ENCODE measurements around the gene A2ML1.
A peak's percentile ranks its signal among the peaks of the same experiment; 100 is the strongest.
"Not testable (repeated sequence)": the region's sequence is repeated elsewhere in the genome, so short reads cannot be mapped to it uniquely, and the experiment has no call there.

A2ML1 gene

GRCh38 chr12:8822298-8822697 lies at the start of gene A2ML1:
TSS of gene A2ML1 (plus strand) at chr12:8822621. CDS start at chr12:8822652, 31 bp downstream.
- no peak for DNase-seq

- DNase-seq, result no peak
These were observed 49.0 kb upstream of the A2ML1 start for GRCh38 chr12:8773461-8773860.

DNA sequence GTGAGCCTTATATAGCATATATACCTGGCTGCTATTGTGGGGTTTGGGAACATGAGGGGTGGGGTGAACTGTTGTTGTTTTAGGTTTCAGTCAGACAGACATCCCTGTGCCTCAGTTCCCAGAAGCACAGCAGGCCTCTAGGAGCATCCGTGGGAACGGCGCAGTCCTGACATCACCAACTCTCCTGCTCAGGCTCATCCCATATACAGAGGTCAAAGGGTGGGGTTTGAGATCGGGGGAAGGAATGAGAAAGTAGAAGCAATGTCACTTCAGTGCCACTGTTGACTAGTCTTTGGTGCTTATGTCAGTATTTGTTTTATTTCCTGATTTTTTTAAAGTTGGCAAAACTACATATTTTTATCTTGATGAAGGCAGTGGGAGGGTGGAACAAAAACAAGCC lies 43.1 kb upstream of the A2ML1 start:
- DNase-seq, result no peak

GRCh38 chr12:8779862-8780261 lies 42.6 kb upstream of the A2ML1 start:
- no peak for DNase-seq

DNA sequence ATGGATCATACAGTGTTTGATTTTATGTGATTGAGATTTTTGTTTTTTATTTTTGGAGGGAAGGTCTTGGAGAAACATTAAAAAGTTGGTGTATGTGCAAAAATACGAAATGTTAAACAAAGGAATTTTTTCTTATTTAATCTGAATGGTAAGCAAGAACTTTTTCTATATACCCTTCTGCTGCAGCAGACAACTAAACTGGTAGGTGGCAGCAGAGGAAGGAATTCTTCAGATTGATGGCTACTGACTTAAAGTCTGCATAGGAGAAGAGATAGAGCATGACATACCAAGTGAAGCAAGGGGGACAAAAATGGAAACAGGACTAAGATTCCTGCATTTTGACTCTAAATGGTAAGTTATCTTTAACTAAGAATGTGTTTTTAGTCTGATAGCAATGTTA lies 42.0 kb upstream of the A2ML1 start:
- peak; percentile 63 for DNase-seq

DNA sequence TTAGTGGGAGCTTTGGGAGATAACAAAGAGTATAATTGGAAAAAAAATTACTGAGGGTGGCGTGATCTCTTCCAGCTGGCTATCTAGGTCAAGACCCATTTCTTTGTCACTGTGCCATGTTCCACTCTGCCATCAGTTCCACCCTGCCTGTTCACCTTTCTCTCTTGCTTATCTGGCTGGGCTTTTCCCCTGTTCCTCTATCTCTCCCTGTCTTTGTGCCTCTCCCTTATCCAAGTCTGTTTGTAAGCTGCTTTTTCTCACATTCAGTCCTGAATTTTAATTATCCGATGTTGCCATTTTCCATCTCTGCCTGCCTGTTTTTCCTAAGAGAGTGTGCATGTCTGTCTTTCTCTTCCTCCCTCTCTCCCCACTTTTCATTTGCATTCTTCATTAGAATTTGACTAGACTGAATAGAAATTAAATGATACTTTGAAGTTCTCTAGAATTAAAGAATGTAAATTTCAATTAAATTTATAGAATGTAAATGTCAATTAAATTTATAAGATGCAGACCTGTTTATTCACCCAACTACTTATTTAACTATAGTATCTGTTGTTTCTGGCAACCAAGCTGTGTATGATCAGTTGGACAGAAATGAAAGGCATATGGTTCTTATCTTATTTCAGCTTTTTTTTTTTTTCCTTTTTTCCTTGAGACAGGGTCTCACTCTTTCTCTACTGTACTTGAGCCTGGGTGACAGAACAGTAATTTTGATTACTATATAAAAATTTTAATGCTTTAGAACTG lies 40.9 kb upstream of the A2ML1 start:
- no peak for DNase-seq

DNA sequence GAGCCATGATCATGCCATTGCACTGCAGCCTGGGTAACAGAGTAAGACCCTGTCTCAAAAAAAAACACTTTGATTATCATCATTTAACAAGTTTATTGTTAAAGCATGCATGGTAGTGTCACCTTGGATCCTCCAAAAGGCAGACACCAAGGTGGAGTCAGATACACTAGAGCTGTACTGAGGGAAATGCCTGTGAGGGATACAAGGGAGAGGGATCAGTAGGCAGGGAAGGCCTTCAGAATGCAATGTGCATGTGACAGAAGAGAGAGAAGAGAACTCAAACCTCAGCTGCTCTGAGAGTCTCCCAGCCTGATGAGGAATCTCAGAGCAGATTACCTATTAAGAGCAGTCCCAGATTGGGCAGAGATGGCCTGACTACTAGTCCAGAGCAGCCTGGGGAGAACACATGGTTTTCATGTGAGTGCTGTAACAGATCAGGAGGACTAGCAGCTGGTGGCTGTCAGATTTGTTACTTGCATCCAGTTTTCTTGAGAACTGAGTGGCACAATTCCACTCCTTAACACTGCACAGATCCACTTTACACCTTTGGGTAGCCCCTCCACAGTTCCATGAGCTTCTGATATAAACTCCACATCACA lies 38.0 kb upstream of the A2ML1 start:
- DNase-seq, result no peak

DNA sequence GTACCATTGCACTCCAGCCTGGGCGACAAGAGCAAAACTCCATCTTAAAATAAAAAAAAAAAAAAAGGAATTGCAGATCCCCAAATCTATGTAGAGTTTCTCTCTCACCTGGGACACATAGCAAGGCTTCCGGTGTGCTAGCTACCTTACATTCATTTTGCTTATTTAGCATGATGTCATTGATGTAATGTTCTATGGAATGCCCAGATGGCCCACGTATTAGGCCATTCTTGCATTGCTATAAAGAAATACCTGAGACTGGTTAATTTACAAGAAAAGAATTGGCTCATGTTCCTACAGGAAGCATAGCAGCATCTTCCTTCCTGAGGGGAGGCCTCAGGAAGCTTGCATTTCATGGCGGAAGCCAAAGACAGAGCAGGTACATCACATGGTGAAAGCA lies 36.9 kb upstream of the A2ML1 start:
- no peak for DNase-seq

GRCh38 chr12:8787206-8787605 lies 35.2 kb upstream of the A2ML1 start:
- DNase-seq, result not testable (repeated sequence)

GRCh38 chr12:8788706-8789105 lies 33.7 kb upstream of the A2ML1 start:
- not testable (repeated sequence) for DNase-seq

DNA sequence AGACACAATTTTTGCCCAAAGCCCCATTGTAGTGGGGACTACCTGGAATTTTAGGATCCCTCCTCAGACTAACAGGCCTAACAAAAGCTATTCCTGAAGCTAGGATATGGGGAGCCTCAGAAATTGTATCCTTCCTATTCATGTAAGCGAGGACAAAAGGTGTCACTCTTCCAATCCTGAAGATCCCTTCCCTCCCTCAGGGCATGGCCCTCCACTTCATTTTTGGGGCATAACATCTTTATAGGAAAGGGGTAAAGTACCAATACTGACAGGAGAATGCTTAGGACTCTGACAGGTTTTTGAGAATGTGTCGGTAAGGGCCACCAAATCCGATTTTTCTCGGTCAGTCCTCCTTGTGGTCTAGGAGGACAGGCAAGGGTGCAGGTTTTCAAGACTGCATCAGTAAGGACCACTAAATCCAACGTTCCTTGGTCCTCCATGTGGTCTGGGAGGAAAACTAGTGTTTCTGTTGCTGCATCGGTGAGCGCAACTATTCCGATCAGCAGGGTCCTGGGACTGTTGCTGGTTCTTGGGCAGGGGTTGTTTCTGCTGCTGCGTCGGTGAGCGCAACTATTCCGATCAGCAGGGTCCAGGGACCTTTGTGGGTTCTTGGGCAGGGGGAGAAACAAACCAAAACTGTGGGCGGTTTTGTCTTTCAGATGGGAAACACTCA lies 32.9 kb upstream of the A2ML1 start:
- DNase-seq, result not testable (repeated sequence)

DNA sequence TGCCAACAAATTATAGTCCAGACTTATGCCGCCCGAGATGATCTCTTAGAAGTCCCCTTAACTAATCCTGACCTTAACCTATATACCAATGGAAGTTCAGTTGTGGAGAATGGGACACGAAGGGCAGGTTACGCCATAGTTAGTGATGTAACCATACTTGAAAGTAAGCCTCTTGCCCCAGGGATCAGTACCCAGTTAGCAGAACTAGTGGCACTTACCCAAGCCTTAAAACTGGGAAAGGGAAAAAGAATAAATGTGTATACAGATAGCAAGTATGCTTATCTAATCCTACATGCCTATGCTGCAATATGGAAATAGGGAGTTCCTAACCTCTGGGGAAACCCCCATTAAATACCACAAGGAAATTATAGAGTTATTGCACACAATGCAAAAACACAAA lies 29.2 kb upstream of the A2ML1 start:
- not testable (repeated sequence) for DNase-seq

DNA sequence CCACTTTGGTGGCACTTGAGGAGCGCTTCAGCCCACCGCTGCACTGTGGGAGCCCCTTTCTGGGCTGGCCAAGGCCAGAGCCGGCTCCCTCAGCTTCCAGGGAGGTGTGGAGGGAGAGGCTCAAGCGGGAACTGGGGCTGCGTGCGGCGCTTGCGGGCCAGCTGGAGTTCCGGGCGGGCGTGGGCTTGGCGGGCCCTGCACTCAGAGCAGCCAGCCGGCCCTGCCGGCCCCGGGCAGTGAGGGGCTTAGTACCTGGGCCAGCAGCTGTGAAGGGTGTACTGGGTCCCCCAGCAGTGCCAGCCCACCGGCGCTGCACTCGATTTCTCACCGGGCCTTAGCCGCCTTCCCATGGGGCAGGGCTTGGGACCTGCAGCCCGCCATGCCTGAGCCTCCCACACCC lies 27.8 kb upstream of the A2ML1 start:
- DNase-seq, result not testable (repeated sequence)

GRCh38 chr12:8796831-8797626 lies 25.4 kb upstream of the A2ML1 start:
- no peak for DNase-seq

GRCh38 chr12:8801213-8801612 lies 21.2 kb upstream of the A2ML1 start:
- DNase-seq, result not testable (repeated sequence)

GRCh38 chr12:8804833-8805232 lies 17.6 kb upstream of the A2ML1 start:
- DNase-seq, result not testable (repeated sequence)

DNA sequence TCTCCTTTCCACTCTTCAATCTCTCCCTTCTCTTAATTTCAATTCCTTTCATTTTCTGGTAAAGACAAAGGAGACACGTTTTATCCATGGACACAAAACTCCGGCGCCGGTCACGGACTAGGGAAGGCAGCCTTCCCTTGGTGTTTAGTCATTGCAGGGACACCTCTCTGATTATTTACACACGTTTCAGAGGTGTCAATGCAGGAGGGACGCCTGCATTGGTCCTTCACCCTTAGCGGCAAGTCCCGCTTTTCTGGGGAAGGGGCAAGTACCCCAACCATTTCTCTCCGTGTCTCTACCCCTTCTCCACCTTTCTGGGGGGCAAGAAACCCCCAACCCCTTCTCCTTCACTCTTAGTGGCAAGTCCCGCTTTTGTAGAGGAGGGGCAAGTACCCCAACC lies 16.9 kb upstream of the A2ML1 start:
- not testable (repeated sequence) for DNase-seq

DNA sequence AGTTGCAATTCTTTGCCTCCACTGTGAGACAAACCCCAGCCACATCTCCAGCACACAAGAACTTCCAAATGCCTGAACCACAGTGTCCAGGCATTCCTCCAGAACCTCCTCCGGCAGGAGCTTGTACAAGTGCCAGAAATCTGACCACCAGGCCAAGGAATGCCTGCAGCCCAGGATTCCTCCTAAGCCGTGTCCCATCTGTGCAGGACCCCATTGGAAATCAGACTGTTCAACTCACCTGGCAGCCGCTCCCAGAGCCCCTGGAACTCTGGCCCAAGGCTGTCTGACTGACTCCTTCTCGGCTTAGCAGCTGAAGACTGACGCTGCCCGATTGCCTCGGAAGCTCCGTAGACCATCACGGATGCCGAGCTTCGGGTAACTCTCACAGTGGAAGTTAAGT lies 15.3 kb upstream of the A2ML1 start:
- not testable (repeated sequence) for DNase-seq

- not testable (repeated sequence) for DNase-seq
These were observed 12.3 kb upstream of the A2ML1 start for GRCh38 chr12:8810112-8810511.

DNA sequence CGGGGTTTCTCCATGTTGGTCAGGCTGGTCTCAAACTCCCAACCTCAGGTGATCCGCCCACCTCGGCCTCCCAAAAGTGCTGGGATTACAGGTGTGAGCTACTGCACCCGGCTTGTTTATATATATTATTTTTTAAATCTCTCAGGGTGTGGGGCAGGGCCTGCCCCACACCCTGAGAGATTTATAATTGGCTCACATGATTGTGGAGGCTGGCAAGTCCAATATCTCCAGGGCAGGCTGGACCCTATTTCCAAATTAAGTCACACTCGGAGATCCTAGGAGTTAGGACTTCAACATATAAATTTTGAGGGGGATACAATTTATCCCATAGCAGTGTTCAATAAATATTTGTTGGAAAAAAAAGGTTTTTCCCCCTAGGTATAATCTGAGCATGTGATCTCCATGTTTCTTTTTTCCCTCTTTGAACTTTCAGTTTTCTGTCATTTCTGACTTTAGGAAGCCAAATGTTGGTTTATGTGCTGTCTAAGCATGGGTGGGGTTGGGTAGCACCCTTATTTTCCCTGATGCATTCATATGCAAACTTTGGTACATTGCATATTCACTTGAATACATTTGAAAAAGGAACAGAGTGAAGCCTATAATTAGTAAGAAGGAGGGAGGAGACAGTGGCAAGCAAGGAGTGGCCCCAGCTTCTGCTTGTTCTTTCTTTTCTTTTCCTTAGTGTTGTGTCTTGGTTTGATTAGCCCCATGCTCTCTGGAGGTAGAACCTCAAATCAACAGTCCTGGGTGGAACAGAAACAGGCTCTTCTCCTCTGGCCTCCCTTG lies 8.7 kb upstream of the A2ML1 start:
- no peak for DNase-seq

DNA sequence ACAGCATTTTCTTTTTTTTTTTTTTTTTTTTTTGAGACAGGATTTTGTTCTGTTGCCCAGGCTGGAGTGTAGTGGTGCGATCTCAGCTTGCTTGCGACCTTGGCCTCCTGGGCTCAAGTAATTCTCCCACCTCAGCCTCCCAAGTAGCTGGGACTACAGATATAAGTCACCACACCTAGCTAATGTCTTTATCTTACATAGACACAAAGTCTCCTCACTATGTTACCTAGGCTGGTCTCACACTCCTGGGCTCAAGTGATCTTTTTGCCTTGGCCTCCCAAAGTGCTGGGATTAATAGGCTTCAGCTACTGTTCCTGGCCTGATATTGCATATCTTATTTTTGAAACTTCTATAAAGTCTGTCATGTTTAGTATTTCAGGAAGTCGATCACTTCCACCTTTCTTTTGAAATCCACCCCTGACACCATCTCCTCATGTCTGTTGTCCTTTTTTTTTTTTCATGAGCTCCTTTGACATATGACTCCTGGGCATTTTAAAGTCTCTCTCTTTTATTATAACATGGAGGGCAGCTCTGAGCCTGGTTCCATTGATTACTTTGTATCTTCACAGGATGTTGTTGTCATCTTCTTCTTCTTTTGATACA lies 5.9 kb upstream of the A2ML1 start:
- DNase-seq, result no peak

DNA sequence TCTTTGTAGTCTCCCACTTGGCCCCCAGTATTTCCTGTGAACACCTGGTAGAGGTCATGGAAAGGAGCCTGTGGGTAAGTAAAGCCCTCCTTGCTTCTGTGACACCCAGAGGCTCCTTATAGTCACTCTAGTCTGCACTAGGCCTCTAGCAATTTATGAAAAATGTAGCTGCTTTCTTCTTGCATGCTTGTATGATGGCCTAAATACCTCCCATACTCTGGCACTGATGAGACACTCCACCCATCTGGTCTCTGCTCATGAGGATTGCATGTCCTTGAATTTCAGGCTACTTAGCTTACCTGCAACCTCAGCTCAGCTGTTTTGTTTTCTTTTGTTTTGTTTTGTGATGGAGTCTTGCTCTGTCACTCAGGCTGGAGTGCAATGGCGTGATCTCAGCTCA lies 4.6 kb upstream of the A2ML1 start:
- DNase-seq, result no peak
